NCI-H1417 (cell line): ENCODE data around the gene SLC25A41.

Experiments
- DNase-seq, 3 experiments: peaks; one replicate each; lab custom pipeline; 2025; lab: John Stamatoyannopoulos, UW

SLC25A41 gene

DNA sequence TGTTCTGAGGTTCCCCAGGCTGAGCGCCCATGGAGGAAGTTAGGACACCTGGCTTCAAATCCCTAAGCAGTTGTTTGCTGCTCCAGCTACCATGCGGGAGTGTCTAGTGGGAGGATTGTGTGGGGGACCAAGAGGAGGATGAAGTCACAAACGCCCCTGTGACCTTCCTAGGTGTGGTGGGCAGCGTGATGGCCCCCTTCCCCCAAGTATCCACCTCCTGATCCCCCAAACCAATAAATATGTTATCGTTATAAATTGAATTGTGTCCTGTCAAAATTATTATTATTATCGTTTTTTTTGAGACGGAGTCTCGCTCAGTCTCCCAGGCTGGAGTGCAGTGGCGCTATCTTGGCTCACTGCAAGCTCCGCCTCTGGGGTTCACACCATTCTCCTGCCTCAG is at the start of gene SLC25A41:
TSS of gene SLC25A41 (minus strand) at position 101 of the 400 bp plus-strand sequence. CDS start at position 31, 70 bp downstream.
- no peak for DNase-seq

DNA sequence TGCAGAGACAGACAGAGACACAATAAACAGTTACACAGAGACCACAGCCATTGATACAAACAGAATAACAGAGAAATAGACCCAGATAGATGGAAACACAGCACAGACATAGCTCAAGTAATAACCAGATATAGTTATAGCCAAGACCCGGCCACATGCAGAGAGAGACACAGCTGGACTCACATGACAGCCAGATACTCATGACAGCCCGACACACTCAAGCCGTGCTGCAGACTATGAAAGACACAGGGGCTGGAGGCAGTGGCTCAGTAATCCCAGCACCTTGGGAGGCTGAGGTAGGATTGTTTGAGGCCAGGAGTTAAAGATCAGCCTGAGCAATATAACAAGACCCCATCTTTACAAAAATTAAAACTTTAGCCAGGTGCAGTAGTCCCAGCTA is 49.7 kb upstream of the SLC25A41 start:
- no peak for DNase-seq

GRCh38 chr19:6482343-6482686 is 48.8 kb upstream of the SLC25A41 start:
- no peak for DNase-seq

DNA sequence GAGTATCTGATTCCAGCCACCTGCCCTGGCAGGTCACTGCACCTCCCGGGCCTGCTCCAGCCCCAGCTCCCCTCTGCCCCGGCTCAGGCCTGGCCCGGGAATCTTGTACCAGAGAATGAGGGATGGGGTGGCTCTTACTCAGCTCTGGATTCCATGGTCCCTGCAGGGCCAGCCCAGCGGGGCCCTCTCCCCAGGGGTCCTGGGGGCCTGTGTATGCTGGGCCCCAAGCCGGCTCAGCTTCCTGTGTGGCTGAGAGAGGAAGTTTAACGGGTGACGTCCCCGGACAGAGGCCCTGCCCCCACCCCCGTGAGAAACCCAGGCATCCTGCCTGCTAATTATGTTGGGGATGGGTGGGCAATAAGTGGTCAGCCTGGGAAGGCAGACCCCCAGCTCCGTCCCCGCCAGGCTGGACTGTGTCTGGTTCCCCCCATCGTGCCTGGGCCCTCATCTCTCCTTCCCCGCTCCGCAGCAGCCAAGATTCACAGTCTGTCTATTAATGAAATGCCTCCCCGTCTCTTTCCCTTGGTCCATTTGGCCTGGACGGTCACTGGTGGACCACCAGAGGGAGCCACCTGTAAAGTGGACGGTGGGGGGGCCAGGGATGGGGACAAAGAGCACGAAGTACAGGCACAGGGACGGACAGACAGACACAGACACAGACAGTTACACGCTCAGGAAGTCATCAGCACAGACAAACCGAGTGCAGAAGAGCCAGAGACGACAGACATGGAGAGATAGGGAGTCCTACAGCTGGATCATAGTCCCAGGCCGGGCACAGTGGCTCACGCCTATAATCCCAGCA is 48.2 kb upstream of the SLC25A41 start, which contains the start of gene DENND1C:
TSS of gene DENND1C (minus strand) at position 247 of the 802 bp plus-strand sequence. CDS start at position 155, 92 bp downstream.
- no peak for DNase-seq

DNA sequence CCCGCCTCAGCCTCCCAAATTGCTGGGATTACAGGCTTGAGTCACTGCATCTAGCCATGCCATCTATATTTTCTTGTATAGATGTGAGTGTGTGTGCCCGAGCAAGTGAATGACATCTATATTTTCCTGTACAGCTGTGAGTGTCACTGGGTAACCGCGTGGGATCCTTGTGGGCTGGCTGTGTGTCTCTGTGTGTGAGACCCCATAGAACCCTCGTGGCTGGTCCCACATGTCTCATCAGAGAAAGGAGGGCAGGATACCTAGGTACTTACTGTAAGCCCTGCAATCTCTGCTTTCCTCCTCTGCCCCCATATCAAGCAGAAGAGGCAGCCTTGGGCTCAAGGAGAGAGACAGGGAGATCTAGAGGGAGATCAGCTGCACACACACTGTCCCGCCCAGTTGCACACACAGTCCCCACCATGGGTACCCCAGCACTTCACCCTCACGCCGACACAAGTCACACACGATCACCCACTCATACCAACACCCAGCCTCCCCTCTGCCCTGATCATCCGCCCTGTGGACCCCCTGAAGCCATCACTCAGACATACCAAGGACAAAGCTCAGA is 47.4 kb upstream of the SLC25A41 start:
- DNase-seq = no peak

- DNase-seq = no peak
These were observed 46.4 kb upstream of the SLC25A41 start for GRCh38 chr19:6479836-6480398.

DNA sequence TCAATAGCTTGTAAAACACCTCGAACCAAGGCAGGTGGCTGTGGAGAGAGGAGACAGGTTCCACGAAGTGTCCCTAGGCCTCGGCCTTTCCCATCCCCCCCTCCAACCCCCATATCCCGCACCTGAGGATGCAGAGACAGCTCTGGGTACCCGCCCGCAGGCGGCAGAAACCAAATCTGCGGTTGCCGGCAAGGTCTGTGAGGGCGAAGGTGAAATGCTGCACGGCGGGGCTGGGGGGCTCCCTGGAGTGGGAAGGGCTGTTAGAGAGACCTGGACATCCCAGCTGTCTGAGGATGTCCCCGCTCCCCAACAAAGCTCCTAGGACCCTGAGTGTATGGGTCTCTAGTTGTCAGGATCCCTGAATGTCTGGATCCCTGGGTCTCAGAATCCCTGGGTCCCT is 45.3 kb upstream of the SLC25A41 start:
- DNase-seq = no peak

DNA sequence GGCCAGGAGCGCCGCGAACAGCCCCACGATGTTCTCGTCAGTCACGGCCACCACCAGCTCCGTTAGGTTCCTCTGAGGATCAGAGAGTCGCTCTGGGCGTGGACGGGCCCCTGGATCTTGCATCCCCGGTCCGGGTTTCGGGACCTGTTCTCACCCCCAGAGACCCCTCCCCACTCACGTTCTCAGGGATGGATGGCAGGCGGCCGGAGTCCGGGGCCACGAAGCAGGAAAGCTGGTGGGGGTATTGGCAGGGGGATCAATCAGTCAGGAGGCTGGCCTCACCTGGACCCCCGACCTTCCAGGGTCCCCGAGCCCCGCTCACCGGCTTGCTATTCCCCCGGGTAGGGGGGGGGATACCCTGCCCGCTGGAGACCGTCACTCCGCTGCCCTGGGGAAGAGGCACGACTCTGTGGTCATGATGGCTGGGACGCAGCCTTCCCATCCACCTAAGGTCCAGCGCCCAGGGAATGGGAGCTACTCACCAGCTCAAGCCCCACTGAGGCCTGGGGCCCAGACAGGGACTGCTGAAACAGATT is 43.4 kb upstream of the SLC25A41 start:
- DNase-seq = no peak

DNA sequence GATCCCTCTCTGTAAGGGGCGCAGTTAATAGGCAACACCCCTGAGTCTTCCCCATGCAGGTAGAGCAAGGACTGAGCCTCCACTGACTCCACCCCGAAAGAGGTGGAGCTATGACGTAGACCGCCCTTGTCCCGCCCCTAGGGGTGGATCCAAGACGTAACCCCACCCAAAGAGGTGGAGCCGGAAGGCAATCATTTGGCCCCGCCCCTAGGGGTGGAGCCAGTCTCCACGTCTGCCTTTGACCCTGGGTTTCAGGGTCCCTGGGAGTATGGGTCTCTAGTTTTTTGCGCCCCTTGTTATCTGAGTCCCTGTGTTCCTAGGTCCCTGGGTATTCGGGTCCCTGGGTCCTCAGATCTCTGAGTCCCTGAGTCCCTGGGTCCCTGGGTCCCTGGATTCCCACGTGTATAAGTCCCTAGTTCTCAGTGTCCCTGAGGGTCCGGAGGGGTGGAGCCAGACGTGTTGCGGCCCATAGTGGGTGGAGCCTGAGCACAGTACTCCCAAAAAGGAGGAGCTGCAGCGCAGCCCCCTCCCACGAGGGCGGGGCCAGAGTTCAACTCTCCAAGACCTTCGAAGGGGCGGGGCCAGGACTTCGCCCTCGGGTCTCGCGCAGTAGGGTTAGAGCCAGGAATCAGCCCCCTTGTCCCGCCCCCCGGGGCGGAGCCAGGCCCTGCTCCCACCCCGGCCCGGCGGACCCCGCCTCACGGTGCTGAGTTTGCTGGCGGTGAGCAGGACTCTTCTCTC is 42.8 kb upstream of the SLC25A41 start:
- DNase-seq = peak in 1 of 3 experiments; percentile 9

GRCh38 chr19:6475321-6476108 is 42.0 kb upstream of the SLC25A41 start:
- DNase-seq = no peak

DNA sequence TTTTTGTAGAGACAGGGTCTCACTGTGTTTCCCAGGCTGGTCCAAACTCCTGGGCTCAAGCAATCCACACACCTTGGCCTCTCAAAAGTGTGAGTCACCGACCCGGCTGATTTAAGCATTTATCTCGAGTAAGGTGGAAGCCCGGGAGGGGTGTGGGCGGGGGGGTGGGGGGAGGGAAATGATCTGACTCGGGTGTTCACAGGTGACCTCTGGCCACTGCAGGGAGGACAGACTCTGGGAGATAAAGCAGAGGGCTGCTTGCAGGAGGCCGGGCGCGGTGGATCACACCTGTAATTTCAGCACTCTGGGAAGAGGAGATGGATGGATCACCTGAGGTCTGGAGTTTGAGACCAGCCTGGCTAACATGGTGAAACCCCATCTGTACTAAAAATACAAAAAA is 40.1 kb upstream of the SLC25A41 start:
- DNase-seq = no peak

GRCh38 chr19:6472713-6473112 is 39.1 kb upstream of the SLC25A41 start:
- peak in 1 of 3 experiments; percentile 26 for DNase-seq

DNA sequence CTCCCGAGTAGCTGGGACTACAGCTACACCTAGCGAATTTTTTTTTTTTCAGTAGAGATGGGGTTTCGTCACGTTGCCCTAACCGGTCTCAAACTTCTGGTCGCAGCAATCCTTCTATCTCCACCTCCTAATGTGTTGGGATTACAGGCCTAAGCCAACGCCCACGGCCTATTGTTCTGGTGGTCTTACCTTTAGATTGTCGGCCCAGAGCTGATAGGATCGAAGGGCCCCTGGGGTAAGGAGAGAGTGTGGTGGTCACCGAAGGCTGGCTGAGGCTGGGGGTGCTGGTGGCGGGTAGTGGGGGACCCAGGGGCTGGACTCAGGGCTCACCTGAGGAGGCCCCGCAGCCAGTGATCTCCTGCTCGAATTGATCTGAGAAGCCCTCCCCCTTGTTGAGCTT is 37.5 kb upstream of the SLC25A41 start:
- DNase-seq = no peak

DNA sequence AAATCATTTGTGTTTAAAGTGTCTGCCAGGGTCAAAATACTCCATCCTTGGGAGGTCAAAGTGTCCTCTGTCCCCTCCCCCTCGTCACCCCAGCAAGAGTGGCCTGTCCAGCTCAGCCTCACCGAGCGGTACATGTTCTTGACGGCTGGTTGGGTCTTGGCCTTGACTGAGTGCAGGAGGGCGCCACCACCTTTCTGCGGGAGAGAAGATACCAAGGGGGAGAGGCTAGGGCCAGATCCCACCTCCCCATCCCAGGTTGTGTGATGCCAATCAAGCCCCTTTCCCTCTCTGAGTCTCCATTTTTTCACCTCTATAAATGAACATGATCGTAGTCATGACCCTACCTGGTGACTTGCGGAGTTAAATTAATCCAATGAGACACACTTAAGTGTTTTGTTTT is 36.6 kb upstream of the SLC25A41 start:
- DNase-seq = no peak

GRCh38 chr19:6467384-6467783 is 33.8 kb upstream of the SLC25A41 start:
- DNase-seq = no peak

GRCh38 chr19:6466526-6467248 is 33.1 kb upstream of the SLC25A41 start:
- no peak for DNase-seq

DNA sequence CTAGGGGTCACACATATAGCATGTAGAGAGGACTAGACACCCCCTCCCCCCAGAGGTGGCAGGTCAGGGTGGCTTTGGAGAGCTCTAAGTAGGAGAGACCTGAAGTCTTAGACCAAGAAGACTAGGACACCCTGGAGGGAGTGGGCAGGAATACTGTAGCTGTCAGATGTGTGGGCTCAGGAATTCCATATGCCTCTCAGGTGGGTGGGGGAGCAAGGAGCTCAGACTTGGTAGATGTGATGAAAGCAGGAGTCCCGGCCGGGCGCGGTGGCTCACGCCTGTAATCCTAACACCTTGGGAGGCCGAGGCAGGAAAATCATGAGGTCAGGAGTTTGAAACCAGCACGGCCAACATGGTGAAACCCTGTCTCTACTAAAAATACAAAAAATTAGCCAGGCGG is 32.1 kb upstream of the SLC25A41 start:
- no peak for DNase-seq

DNA sequence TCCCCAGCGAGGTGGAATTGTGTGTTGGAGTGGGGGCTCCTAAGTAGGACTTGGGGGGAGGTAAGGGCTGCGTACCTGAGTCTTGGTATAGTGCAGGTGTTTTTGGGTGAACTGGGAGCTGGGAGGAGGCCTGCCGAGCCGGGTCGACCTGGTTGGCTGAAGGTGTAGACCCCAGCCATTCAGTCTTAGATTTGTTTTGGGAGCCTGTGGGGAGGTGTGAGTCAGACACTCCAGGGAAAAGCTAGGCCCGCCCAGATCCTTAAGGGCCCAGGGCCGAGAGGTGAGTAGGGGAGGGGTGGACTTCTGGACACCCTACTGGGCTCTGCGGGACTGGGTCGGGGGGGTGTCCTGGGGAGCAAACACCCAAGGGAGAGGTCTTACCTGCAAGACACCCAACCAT is 31.4 kb upstream of the SLC25A41 start:
- DNase-seq = no peak

DNA sequence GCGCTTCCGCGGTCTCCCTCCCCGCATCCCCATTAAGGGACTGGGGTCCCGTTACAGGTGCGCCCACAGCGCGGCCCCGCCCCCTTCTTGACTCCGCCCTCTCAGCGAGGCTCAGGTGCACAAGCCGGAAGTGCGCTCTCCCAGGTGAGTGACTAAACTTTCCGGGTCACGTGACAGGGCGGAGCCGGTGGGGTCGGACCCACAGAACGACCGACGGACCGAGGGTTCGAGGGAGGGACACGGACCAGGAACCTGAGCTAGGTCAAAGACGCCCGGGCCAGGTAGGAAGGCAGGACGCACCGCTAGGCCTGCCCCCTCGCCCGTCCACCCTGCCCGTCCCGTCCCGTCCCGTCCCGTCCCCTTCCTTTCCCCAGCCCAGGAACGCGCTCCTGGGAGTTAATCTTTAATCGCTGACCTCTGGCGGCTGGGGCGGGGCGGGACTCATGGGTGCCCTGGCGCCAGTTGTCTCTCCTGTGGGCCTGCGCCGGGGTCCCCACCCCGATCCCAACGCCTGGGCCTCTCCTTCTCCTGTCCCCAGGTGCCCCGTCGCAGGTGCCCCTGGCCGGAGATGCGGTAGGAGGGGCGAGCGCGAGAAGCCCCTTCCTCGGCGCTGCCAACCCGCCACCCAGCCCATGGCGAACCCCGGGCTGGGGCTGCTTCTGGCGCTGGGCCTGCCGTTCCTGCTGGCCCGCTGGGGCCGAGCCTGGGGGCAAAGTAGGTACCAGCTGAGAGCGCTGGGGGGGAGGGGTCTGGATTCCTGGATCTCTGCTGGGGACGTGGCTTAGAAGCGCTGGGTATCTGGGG is 30.7 kb upstream of the SLC25A41 start, which contains the start of gene CRB3:
TSS of gene CRB3 (plus strand) at position 202 of the 804 bp plus-strand sequence. CDS start at position 633, 431 bp downstream.
- DNase-seq = peak; percentile 81 to 86 (median 85)
